H1 (cell line): Measurements from ENCODE around the gene UBE2Q2.

Source experiments
- CTCF ChIP-seq, 3 experiments: IDR thresholded peaks; 1 replicate in 2 of 3; 2 replicates in 1 of 3; pipeline versions ENCODE4 v1.5.1 to v1.6.1; 2011; ENCODE audit warnings: low read length in 3 of 3, mild to moderate bottlenecking in 3 of 3, inconsistent platforms in 2 of 3, low read depth in 1 of 3, moderate library complexity in 1 of 3; ENCODE audit not compliant: insufficient read depth in 1 of 3; ENCODE audit errors: control extremely low read depth in 1 of 3
- SP1 ChIP-seq: IDR thresholded peaks from 2 replicates; pipeline ENCODE4 v1.6.1; 2011; ENCODE audit warnings: low read depth, low read length
- SRF ChIP-seq: IDR thresholded peaks from 2 replicates; pipeline ENCODE4 v1.6.1; 2011; ENCODE audit warnings: mild to moderate bottlenecking, low read depth, low read length, moderate library complexity
- YY1 ChIP-seq: IDR thresholded peaks from 2 replicates; pipeline ENCODE4 v1.6.1; 2011; ENCODE audit warnings: low read depth, mild to moderate bottlenecking, low read length

DNA sequence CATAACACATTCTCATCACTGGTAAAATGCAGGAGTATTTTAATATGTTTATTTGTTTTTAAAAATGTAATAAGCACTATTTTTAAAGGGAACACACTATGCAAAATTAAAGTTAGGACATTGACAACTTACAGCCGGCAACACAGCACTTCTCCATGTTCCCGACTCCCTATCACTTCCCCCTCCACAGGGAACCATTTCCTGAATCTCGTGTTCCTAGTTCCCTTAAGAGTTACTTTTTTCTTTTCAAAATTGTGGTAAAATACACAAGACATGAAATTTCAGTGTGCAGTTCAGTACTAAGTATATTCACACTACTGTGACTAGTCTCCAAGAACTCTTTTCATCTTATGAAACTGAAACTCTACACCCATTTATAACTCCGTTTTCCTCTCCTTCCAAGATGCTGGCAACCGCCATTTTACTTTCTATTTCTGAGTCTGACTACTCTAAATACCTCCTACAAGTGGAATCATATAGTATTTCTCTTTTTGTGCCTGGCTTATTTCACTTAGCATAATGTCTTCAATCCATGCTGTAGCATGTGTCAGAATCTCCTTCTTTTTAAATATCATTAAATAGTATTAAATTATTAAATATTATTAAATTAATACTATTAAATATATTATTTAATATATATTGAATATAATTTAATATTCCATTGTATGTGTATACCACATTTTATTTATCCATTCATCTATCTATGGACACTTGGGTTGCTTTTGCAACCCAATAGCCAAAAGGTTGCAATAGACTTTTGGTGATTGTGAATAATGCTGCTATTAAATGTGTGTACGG lies 25.9 kb upstream of the UBE2Q2 start:
- TF ChIP-seq CTCF (IDR thresholded peaks at IDR 0.05; ENCODE audit: control extremely low read depth in 1 of 3, insufficient read depth in 1 of 3, low read depth in 1 of 3, low read length in 3 of 3) (no peak), SP1 (no peak), YY1 (no peak; the same call in 1 of the 2 replicates), SRF (no peak)
